ENCODE data around the gene SGCD.
"Not testable (repeated sequence)": the region's sequence is repeated elsewhere in the genome, so short reads cannot be mapped to it uniquely, and the experiment has no call there.

Gene SGCD

GRCh38 chr5:156654444-156654843 is 327.5 kb downstream of the SGCD start:
- DNase-seq = no peak

GRCh38 chr5:156655732-156656131 is 328.8 kb downstream of the SGCD start:
- no peak for DNase-seq

- not testable (repeated sequence) for DNase-seq
Measured at GRCh38 chr5:156664832-156665231, 337.9 kb downstream of the SGCD start.

DNA sequence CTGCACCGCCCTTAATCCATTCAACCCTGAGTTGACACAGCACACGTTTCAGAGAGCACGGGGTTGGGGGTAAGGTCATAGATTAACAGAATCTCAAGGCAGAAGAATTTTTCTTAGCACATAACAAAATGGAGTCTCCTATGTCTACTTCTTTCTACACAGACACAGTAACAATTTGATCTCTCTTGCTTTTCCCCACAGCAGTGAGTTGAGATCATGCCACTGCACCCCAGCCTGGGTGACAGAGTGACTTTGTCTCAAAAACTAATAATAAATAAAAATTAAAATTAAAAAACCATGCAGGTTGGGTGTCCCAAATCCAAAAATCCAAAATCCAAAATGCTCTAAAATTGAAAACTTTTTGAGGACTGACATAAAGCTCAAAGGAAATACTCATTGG is 339.7 kb downstream of the SGCD start:
- not testable (repeated sequence) for DNase-seq

- DNase-seq = no peak
Measured at GRCh38 chr5:156667616-156668015, 340.7 kb downstream of the SGCD start.

DNA sequence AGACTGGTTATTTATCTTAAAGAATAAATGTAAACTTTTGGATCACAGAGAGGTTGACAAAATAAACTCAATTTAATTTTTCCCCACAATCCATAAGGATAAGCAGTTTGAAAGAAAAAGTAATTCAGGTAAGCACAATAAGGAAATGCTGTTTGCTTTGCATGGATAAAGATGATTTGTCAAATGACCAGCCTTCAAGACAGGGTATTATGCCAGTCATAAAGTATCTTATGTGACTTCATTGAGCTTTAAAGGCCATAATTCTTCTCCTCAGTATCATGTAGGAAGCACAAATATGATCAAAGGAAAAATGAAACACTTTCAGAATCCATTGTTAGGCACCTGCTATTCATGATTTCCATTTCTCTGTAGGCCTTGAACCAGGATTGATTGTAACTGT is 342.5 kb downstream of the SGCD start:
- no peak for DNase-seq

DNA sequence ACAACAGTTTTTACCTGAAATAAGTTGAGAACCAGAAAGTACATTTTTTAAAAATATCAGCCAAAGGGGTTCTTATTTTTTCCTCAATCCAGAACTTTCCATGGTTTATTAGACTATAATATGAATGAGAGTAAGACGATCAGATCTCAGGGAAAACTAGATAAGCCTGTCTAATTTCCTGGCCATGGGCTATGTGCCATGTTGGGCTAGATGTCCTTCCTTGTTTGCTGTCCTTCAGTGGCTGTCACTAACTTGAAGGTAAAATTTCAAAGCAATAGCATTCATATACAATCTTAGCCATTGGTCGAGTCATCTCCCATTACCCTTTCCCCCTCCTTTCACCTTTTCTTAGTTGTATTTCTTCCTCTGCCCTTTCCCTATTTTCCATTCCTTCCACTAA is 343.7 kb downstream of the SGCD start:
- no peak for DNase-seq

- DNase-seq = no peak
Measured at GRCh38 chr5:156675395-156675794, 348.4 kb downstream of the SGCD start.

- no peak for DNase-seq
Measured at GRCh38 chr5:156677963-156678362, 351.0 kb downstream of the SGCD start.

DNA sequence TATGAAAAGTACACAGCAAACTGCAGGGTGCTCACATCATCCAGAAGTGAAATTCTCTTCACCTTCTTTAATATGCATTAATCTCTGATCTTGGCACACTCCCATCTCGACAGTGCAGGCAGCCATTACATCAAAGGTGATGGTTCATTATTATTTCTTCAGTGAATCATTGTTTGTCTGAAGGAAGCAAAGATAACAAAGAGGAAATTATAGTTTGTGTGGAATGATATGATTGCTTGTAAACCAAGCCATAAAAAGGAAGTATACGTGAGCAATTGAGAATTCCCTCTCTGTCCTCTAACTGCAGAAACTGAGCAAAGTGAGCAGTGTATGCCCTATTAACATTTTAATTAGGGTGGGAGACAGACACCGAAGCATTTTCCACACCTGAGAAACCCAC is 351.5 kb downstream of the SGCD start:
- no peak for DNase-seq

DNA sequence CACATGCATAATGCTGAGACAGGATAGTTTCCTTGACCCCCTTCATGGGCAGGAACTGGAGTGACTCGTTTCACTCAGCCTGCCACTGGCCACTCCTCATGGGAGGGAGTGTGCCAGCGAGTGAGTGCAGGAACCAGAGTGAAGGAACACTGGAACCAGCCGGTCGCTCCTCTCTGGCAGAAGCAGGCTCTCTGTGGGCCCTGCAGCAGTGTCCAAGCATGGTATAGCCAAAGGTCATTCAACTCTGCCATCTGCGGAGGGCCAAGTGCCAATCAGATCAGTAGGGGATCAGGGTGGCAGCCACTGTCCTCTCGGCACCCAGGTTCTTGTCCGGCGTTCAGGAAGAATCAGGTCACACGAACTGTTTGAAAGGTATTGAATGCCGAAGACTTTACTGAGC is 353.9 kb downstream of the SGCD start:
- no peak for DNase-seq

DNA sequence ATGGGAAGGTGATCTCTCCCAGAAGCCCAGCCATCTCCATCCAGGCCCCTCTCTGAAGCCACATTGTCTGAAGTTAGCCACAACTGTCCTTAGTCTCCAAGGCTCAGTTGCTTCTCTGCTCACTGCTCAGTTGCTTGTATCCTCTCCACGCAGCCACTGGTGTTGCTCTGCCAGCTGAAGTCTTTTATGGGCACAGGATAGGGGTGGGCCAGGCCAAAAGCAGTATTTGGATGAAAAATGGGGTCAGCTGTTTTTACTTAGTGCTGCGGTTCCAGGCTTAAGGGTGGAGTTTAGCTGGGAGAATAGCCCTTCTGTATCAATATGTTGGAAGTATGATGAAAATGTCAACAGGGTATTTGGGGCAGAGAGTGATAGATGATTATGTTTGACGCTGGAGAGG is 354.3 kb downstream of the SGCD start:
- no peak for DNase-seq

DNA sequence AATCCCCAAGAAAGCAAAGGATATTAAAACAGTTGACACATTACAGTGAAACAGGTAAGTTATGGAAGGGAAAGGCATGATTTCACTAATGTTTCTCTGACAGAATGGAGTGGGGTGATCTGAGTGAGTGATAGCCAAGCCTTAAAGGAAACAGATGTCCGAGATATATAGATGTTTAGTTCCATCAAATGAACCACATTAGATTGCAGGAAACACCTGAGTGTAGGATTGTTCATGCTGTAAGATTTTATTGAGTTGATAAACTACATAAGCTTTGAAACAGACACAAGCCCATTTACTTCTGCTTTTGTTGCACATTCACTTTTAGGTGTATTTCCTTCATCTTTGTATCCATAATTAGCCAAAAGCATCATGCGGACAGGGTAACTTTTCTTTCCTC is 356.0 kb downstream of the SGCD start:
- DNase-seq = no peak

- DNase-seq = no peak
Measured at GRCh38 chr5:156683509-156683908, 356.5 kb downstream of the SGCD start.

DNA sequence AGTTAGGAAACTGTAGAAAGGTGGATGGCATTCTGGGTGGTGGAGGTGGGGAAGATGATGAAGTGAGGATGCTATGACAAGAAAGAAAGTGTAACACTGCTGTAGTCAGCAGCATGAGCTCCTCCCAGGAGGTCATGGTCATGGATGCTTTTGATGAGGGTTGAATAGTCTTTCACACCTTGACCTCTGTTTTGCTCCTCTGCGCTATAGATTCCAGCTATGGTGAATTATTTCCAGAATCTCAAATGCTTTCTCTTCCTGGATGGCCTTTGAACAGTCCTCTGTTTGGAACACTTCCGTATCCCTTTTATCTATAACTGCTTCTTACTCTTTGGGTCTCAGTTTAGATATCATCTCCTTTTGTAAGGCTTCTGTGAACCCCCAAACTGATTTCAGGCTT is 357.3 kb downstream of the SGCD start:
- DNase-seq = no peak

DNA sequence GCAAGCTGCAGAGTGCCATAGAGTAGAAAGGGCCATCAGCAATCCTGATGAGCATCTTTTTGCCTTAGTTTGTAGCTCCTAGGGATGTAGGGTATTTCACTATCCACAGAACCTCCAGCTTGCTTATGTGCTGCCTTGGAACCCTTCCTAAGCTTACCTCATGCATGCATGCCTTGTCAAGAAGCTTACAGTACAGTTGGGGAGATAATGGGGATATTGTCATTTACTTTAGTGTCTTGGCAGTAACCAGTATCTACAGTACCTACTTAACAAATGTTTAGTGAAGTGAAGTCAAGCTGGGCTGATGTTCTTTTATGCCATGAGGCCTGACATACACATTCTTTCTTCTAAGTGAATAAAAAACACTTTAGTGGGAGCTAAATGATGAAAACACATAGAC is 358.5 kb downstream of the SGCD start:
- no peak for DNase-seq

GRCh38 chr5:156686380-156686779 is 359.4 kb downstream of the SGCD start:
- no peak for DNase-seq

- DNase-seq = no peak
Measured at GRCh38 chr5:156686796-156687195, 359.8 kb downstream of the SGCD start.

DNA sequence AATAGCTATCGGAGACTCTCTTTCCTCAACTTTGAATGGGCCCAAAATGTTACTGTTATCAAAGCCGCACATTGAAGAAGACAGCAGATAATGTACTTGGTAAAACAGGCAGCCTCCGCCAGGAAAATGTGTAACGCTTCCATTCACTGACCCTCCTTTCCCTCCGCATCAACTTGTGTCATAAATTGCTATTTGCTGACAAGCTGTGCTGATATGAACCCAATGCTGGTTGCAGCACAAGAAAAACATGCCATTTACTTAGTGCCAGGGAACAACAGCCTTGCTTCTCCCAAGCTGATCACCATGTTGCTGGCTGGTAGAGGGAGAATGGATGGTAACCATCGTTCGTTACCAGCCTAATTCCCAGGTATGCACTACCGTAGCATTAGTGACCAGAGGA is 360.6 kb downstream of the SGCD start:
- no peak for DNase-seq

- DNase-seq = no peak
Measured at GRCh38 chr5:156691572-156691971, 364.6 kb downstream of the SGCD start.

DNA sequence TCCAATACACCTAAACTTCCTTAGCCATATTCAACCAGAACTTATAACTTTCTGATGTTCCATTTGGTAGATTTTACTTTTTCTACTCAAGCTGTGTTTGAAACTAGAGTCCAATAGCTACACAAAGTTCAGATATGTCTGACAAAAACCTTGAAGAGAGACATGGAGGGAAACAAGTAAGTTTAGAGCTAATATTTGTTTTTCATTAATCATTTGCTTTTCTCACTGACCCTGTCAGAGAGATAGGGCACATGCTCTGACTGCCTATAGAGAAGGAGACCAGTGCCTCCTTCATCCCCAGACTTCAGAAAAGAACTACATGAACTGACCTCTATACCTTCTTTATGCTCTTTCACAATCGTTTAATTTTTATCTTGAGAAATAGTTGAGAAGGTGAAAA is 366.1 kb downstream of the SGCD start:
- no peak for DNase-seq

GRCh38 chr5:156694598-156694997 is 367.6 kb downstream of the SGCD start:
- no peak for DNase-seq

DNA sequence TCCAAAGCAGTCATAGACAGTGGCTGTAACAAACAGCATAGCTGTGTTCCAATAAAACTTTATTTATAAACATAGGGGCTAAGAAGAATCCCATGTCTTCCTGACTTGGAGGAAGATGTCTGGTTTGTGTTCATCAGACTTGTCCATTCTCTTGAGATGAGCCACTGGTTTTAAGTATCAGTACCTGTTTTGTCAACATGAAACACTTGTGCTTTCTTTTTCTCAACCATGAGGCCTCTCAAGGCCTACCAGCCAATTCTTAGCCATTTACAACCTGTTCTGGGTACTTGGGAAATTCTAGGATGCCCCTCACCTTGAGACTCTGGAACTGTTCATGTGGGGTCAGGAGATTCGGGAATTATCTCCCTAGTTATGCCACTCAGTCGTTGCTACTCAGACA is 368.8 kb downstream of the SGCD start:
- no peak for DNase-seq

GRCh38 chr5:156698323-156698722 is 371.4 kb downstream of the SGCD start:
- DNase-seq = peak; percentile 72

DNA sequence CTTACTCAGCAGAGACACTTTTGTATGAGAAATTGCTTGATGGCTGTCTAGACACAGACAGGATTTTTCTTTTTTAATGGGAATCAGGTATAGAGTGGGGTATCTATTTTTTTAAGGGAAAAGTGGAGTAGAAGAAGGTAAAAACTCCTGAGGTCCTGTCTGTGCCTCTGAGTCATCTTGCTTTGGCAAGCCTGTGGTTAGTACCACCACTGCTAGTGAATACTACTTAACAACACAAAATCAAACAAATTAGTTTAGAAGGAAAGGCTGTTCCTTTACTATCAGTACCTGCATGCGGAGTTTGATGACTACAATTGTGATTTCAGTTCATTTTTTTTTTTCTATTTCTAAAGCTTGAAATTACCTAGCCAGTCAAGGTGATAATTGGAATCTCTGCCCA is 372.2 kb downstream of the SGCD start:
- no peak for DNase-seq

GRCh38 chr5:156704139-156704538 is 377.2 kb downstream of the SGCD start:
- DNase-seq = no peak

Data from NCI-H2171 treated with DMSO at 0.1 percent for 48 hours (cell line).